Neuronal stem cell (in vitro differentiated cells): ENCODE measurements around the gene USP12.

Source experiments
- DNase-seq: peaks from one replicate; pipeline ENCODE4 v3.0.0-alpha.2; 2013; ENCODE audit warnings: low spot score
- H2AFZ ChIP-seq: one replicate; pipeline ENCODE4 v1.6.1; 2013; ENCODE audit warnings: mild to moderate bottlenecking, low read length, inconsistent platforms
- H2AK5ac ChIP-seq: 2 replicates; pipeline ENCODE4 v1.6.1; 2013; ENCODE audit warnings: low read depth, mild to moderate bottlenecking, inconsistent platforms, low read length, moderate library complexity, mixed read lengths
- H2BK120ac ChIP-seq: 2 replicates; pipeline ENCODE4 v1.6.1; 2013; ENCODE audit warnings: low read depth, mild to moderate bottlenecking, inconsistent platforms, low read length, moderate library complexity, mixed read lengths
- H2BK12ac ChIP-seq: one replicate; pipeline ENCODE4 v1.6.1; 2013; ENCODE audit warnings: low read length, inconsistent platforms
- H2BK15ac ChIP-seq: 2 replicates; pipeline ENCODE4 v1.6.1; 2013; ENCODE audit warnings: mild to moderate bottlenecking, low read length, inconsistent platforms, mixed read lengths
- H2BK5ac ChIP-seq: one replicate; pipeline ENCODE4 v1.6.1; 2013; ENCODE audit warnings: inconsistent platforms, mild to moderate bottlenecking, low read length, moderate library complexity
- H3K14ac ChIP-seq: one replicate; pipeline ENCODE4 v1.6.1; 2013; ENCODE audit warnings: low read length, inconsistent platforms
- H3K18ac ChIP-seq: 2 replicates; pipeline ENCODE4 v1.6.1; 2013; ENCODE audit warnings: low read length, inconsistent platforms
- H3K23ac ChIP-seq: 2 replicates; pipeline ENCODE4 v1.6.1; 2013; ENCODE audit warnings: low read depth, mild to moderate bottlenecking, mixed read lengths, low read length, inconsistent platforms; ENCODE audit not compliant: poor library complexity
- H3K27ac ChIP-seq: replicated peaks from 3 replicates; pipeline ENCODE4 v1.5.1; 2013; ENCODE audit warnings: low read length, inconsistent platforms
- H3K27me3 ChIP-seq, 3 experiments: 2 replicates each; pipeline ENCODE4 v1.6.1; 2013; ENCODE audit warnings: low read length in 3 of 3, mild to moderate bottlenecking in 2 of 3, inconsistent platforms in 1 of 3, low read depth in 1 of 3, mixed read lengths in 1 of 3, moderate library complexity in 1 of 3; ENCODE audit not compliant: control insufficient read depth in 3 of 3, insufficient read depth in 3 of 3
- H3K36me3 ChIP-seq, 2 donors: replicated peaks in 1 of 2; 2 replicates each; pipeline ENCODE4 v1.6.1; 2013; ENCODE audit warnings: low read length in 2 of 2; ENCODE audit not compliant: control insufficient read depth in 2 of 2, insufficient read depth in 2 of 2
- H3K4ac ChIP-seq: 2 replicates; pipeline ENCODE4 v1.6.1; 2013; ENCODE audit warnings: inconsistent platforms, mild to moderate bottlenecking, low read length, moderate library complexity
- H3K4me1 ChIP-seq, 2 donors: 1 replicate in 1 of 2; 2 replicates in 1 of 2; pipeline ENCODE4 v1.6.1; 2013; ENCODE audit warnings: low read length in 2 of 2, low read depth in 1 of 2; ENCODE audit not compliant: control insufficient read depth in 2 of 2, insufficient read depth in 1 of 2
- H3K4me2 ChIP-seq: one replicate; pipeline ENCODE4 v1.6.1; 2013; ENCODE audit warnings: mild to moderate bottlenecking, low read length, inconsistent platforms; ENCODE audit not compliant: insufficient read depth, poor library complexity, severe bottlenecking
- H3K4me3 ChIP-seq, 2 donors: 2 replicates each; pipeline ENCODE4 v1.5.1; 2013; ENCODE audit warnings: low read length in 2 of 2, mild to moderate bottlenecking in 2 of 2, inconsistent platforms in 1 of 2, moderate library complexity in 1 of 2
- H3K79me1 ChIP-seq: one replicate; pipeline ENCODE4 v1.6.1; 2013; ENCODE audit warnings: low read depth, mild to moderate bottlenecking, inconsistent platforms, low read length, moderate library complexity
- H3K9ac ChIP-seq: one replicate; pipeline ENCODE4 v1.6.1; 2013; ENCODE audit warnings: mild to moderate bottlenecking, low read depth, low read length, inconsistent platforms; ENCODE audit not compliant: poor library complexity
- H3K9me3 ChIP-seq, 2 donors: replicated peaks in 1 of 2; 2 replicates each; pipeline versions ENCODE3 to v1.6.1; 2013; ENCODE audit warnings: low read length in 2 of 2, mild to moderate bottlenecking in 2 of 2, inconsistent platforms in 1 of 2, low read depth in 1 of 2, mixed read lengths in 1 of 2, moderate library complexity in 1 of 2; ENCODE audit not compliant: control insufficient read depth in 2 of 2, insufficient read depth in 1 of 2
- H4K8ac ChIP-seq: one replicate; pipeline ENCODE4 v1.6.1; 2013; ENCODE audit warnings: low read depth, mild to moderate bottlenecking, inconsistent platforms, low read length, moderate library complexity
- H4K91ac ChIP-seq: one replicate; pipeline ENCODE4 v1.6.1; 2013; ENCODE audit warnings: low read length, low read depth, mild to moderate bottlenecking, inconsistent platforms; ENCODE audit not compliant: poor library complexity
- WGBS, 2 donors: extraction: QIAGEN DNeasy Blood & Tissue Kit; methylation state at CpG; one replicate each; pipeline ENCODE4 v1.1.7; 2013; ENCODE audit warnings: missing lambda C conversion rate in 2 of 2, mixed read lengths in 1 of 2; ENCODE audit not compliant: insufficient read length in 2 of 2, insufficient replicate concordance in 1 of 2; ENCODE audit errors: extremely low coverage in 2 of 2; 5-methylcytosine and 5-hydroxymethylcytosine counted together

The USP12 gene

GRCh38 chr13:27016875-27017274 is 154.7 kb downstream of the USP12 start:
- Histone ChIP-seq H2AK5ac (no peak overlapping the region), H3K4me2 (no peak overlapping the region), H3K9me3 (no peaks in the 10 kb centered on the region), H3K27ac (no peak overlapping the region), H3K9ac (no peak overlapping the region), H3K79me1 (no peaks in the 10 kb centered on the region), H4K91ac (no peak overlapping the region), H4K8ac (no peak overlapping the region), H2BK15ac (no peak overlapping the region), H3K4ac (no peak overlapping the region), H2AFZ (no peak overlapping the region), H3K27me3 (peaks cover 0 to 10% (median 0%) of the 10 kb centered on the region in 3 experiments), H3K18ac (no peak overlapping the region), H3K23ac (no peak overlapping the region), H3K4me3 (no peak overlapping the region), H3K14ac (no peak overlapping the region), H2BK120ac (no peak overlapping the region), H2BK12ac (no peak overlapping the region), H2BK5ac (no peak overlapping the region), H3K4me1 (peaks cover 0 to 2% of the 10 kb centered on the region in 2 donors), H3K36me3 (no peaks in the 10 kb centered on the region)
- no peak for DNase-seq
- no CpG with 5 or more reads among the region's 4 CpGs for WGBS, 2 donors
